Neural crest cell (in vitro differentiated cells): ENCODE results near the gene ABHD18. TPM values are rescaled to one million over a fixed set of nuclear protein-coding genes. Genes with fewer than 3 reads are reported as not detected.

Source experiments
- DNase-seq: peaks from one replicate; pipeline ENCODE4 v3.0.0; 2021; ENCODE audit warnings: low read depth, mixed read lengths, low spot score
- H3K27ac Mint-ChIP-seq: one replicate; pipeline ENCODE4 v1.8.0; 2021; ENCODE audit warnings: mild to moderate bottlenecking, mixed read lengths; ENCODE audit not compliant: unreplicated experiment
- H3K27me3 Mint-ChIP-seq: 2 replicates; pipeline ENCODE4 v1.8.0; 2021; ENCODE audit warnings: low read depth, mild to moderate bottlenecking, mixed read lengths
- H3K36me3 Mint-ChIP-seq: 2 replicates; pipeline ENCODE4 v1.8.0; 2021; ENCODE audit warnings: low read depth, mild to moderate bottlenecking, mixed read lengths
- H3K4me1 Mint-ChIP-seq: 2 replicates; pipeline ENCODE4 v1.8.0; 2021; ENCODE audit warnings: mixed read lengths
- H3K4me3 Mint-ChIP-seq: one replicate; pipeline ENCODE4 v1.8.0; 2021; ENCODE audit warnings: mild to moderate bottlenecking, mixed read lengths
- H3K9me3 Mint-ChIP-seq: 2 replicates; pipeline ENCODE4 v1.8.0; 2021; ENCODE audit warnings: mixed read lengths
- total RNA-seq: library from RNA; stranded (reverse); gene quantifications from 2 replicates; pipeline ENCODE4 v1.2.1, GENCODE V29; 2021
- TF ChIP-seq, protein P1 (sequence below): fragments of 200-600 bp; sonication (generic); conservative IDR thresholded peaks from 2 replicates; pipeline ENCODE4 v1.5.0; 2021; ENCODE audit warnings: antibody characterized with exemption, mild to moderate bottlenecking

Gene ABHD18
- total RNA-seq, 1 donor from 2014 or later = 10.5 TPM

DNA sequence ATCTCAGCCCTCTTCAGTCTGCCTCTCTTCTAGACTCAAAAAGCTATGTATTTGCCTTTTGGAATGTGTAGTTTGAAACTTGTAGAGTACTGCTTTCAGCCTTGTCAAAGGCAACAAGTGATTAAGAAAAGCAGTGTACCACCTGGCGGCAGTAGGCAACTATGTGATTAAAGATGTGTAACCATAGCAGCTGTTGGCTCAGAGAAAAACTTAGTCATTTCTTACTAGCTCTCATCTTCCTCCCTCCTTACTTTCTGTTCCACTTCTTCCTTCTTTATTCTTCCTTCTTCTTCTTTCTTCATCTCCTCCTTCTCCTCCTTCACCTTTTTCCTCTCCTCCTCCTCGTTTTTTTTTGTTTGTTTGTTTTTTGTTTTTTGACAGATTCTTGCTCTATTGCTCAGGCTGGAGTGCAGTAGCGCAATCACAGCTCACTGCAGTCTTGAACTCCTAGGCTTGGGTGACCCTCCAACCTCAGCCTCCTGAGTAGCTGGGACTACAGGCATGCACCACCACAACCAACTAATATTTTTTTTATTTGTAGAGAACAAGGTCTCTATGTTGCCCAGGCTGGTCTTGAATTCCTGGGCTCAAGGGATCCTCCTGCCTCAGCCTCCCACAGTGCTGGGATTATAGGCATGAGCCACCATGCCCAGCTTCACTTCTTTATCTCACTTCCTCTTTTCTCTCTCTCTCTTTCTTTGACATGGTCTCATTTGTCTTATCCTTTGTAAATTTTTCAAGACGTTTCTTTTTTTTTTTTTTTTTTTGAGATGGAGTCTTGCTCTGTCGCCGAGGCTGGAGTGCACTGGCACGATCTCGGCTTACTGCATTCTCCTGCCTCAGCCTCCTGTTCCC lies 32.6 kb downstream of the ABHD18 start:
- no peaks in the 10 kb centered on the region for H3K27me3 Mint-ChIP-seq
- H3K27ac Mint-ChIP-seq = no peak overlapping the region
- H3K9me3 Mint-ChIP-seq = peaks cover 3% of the 10 kb centered on the region
- TF ChIP-seq, protein P1, sequence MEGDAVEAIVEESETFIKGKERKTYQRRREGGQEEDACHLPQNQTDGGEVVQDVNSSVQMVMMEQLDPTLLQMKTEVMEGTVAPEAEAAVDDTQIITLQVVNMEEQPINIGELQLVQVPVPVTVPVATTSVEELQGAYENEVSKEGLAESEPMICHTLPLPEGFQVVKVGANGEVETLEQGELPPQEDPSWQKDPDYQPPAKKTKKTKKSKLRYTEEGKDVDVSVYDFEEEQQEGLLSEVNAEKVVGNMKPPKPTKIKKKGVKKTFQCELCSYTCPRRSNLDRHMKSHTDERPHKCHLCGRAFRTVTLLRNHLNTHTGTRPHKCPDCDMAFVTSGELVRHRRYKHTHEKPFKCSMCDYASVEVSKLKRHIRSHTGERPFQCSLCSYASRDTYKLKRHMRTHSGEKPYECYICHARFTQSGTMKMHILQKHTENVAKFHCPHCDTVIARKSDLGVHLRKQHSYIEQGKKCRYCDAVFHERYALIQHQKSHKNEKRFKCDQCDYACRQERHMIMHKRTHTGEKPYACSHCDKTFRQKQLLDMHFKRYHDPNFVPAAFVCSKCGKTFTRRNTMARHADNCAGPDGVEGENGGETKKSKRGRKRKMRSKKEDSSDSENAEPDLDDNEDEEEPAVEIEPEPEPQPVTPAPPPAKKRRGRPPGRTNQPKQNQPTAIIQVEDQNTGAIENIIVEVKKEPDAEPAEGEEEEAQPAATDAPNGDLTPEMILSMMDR = no peak
- no peaks in the 10 kb centered on the region for H3K4me1 Mint-ChIP-seq
- H3K4me3 Mint-ChIP-seq = no peak overlapping the region
- DNase-seq = no peak
- peaks cover 50% of the 10 kb centered on the region for H3K36me3 Mint-ChIP-seq

DNA sequence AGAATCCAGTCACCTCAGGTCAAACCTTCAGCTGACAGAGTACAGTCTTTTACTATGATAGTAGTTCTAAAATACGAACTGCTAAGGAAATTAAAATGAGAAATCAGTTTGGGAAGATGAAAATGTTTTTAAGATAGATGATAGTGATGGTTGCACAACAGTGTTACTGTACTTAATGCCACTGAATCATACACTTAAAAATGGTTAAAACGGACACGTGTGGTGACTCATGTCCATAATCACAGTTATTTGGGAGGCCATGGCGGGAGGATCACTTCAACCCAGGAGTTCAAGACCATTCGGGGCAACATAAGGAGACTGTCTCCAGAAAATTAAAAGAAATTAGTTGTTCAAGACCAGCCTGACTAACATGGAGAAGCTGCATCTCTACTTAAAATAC lies 41.4 kb downstream of the ABHD18 start:
- H3K36me3 Mint-ChIP-seq = peaks cover 8% of the 10 kb centered on the region
- H3K9me3 Mint-ChIP-seq = no peaks in the 10 kb centered on the region
- no peaks in the 10 kb centered on the region for H3K4me1 Mint-ChIP-seq
- no peak overlapping the region for H3K27ac Mint-ChIP-seq
- no peak for DNase-seq
- no peak overlapping the region for H3K4me3 Mint-ChIP-seq
- H3K27me3 Mint-ChIP-seq = no peaks in the 10 kb centered on the region
- TF ChIP-seq, protein P1 = no peak

DNA sequence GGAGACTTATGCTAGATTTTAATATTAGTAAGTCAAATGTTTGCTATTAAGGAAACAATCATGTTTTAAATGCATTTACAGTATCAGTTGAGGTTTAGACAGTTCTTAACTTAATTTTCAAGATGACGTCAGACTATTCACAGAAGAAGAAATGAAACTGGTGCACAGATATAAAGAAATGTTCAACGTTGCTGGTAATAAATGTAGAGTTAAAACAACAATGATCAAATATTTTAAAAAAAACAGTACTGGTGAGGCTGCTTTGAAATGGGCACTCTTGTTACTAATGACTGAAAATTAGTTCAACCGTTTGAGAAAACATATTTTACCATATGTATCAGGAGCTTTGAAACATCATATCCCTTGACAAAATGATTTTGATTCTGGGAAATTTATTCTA lies 44.2 kb downstream of the ABHD18 start:
- no peak overlapping the region for H3K27ac Mint-ChIP-seq
- peaks cover 9% of the 10 kb centered on the region for H3K36me3 Mint-ChIP-seq
- TF ChIP-seq, protein P1 = no peak
- no peaks in the 10 kb centered on the region for H3K4me1 Mint-ChIP-seq
- DNase-seq = no peak
- H3K9me3 Mint-ChIP-seq = peaks cover 3% of the 10 kb centered on the region
- no peaks in the 10 kb centered on the region for H3K27me3 Mint-ChIP-seq
- H3K4me3 Mint-ChIP-seq = no peak overlapping the region

DNA sequence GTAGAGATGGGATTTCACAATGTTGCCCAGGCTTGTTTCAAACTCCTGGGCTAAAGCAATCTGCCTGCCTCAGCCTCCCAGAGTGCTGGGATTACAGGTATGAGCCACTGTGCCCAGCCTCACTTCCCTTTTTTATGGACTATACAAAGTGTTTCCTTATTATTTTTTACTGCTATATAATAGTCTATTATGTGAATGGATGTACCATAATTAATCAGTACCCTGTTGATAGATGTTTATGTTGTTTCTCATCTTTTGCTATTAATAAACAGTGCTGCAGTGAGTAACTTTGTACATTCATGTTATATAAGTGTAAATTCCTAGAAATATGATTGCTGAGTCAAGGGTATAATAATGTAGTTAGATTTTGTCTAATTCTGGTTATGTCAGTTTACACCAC lies 60.1 kb downstream of the ABHD18 start:
- H3K4me1 Mint-ChIP-seq = no peaks in the 10 kb centered on the region
- TF ChIP-seq, protein P1 = no peak
- no peak for DNase-seq
- H3K4me3 Mint-ChIP-seq = no peak overlapping the region
- no peaks in the 10 kb centered on the region for H3K27me3 Mint-ChIP-seq
- H3K27ac Mint-ChIP-seq = no peak overlapping the region
- peaks cover 12% of the 10 kb centered on the region for H3K36me3 Mint-ChIP-seq
- peaks cover 4% of the 10 kb centered on the region for H3K9me3 Mint-ChIP-seq

DNA sequence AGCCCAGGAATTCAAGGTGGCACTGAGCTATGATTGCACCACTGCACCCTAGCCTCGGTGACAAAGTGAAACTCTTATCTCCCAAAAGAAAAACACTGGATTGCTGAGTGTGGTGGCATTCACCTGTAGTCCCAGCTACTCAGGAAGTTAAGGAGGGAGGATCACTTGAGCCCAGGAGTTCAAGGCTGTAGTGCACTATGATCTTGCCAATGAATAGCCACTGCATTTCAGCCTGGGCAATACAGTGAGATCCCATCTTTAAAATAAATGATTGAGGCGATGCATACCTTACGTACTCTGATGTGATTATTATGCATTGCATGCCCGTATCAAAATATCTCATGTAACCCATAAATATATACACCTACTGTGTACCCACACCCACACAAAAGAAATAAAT lies 64.7 kb downstream of the ABHD18 start:
- Mint-ChIP-seq H3K27ac (no peak overlapping the region), H3K4me1 (no peaks in the 10 kb centered on the region), H3K9me3 (no peaks in the 10 kb centered on the region), H3K4me3 (no peak overlapping the region), H3K27me3 (no peaks in the 10 kb centered on the region), H3K36me3 (peaks cover 7% of the 10 kb centered on the region)
- no peak for DNase-seq
- TF ChIP-seq, protein P1 = no peak
